Osteoblast (primary cell): ENCODE results near the gene SLC35E4. TPM values are rescaled to one million over a fixed set of nuclear protein-coding genes. Genes with fewer than 3 reads are reported as not detected.

Source experiments
- DNase-seq: peaks from one replicate; pipeline ENCODE4 v3.0.0; 2011; ENCODE audit warnings: low spot score, mixed read lengths; ENCODE audit not compliant: insufficient read length; ENCODE audit errors: missing footprints
- H2AFZ ChIP-seq: 2 replicates; pipeline ENCODE4 v1.6.0; 2011; ENCODE audit warnings: mild to moderate bottlenecking, low read length
- H3K27ac ChIP-seq: 2 replicates; pipeline ENCODE4 v1.5.1; 2011; ENCODE audit warnings: mild to moderate bottlenecking, low read depth, low read length, moderate library complexity
- H3K27me3 ChIP-seq: 2 replicates; pipeline ENCODE4 v1.6.0; 2012; ENCODE audit warnings: mild to moderate bottlenecking, control low read depth, inconsistent platforms, low read length, moderate library complexity; ENCODE audit not compliant: insufficient read depth
- H3K36me3 ChIP-seq: 2 replicates; pipeline ENCODE4 v1.5.1; 2011; ENCODE audit warnings: mild to moderate bottlenecking, low read length, control low read depth, moderate library complexity; ENCODE audit not compliant: insufficient read depth
- H3K4me1 ChIP-seq: 2 replicates; pipeline ENCODE4 v1.5.1; 2011; ENCODE audit warnings: mild to moderate bottlenecking, low read length, control low read depth, moderate library complexity; ENCODE audit not compliant: insufficient read depth
- H3K4me2 ChIP-seq: 2 replicates; pipeline ENCODE4 v1.6.0; 2011; ENCODE audit warnings: mild to moderate bottlenecking, low read length; ENCODE audit not compliant: insufficient read depth
- H3K4me3 ChIP-seq: fragments of 200-600 bp; sonication (generic); 3 replicates; pipeline ENCODE4 v1.5.1; 2012; ENCODE audit warnings: mild to moderate bottlenecking, low read length, inconsistent platforms; ENCODE audit not compliant: insufficient read depth
- H3K79me2 ChIP-seq: 2 replicates; pipeline ENCODE4 v1.6.0; 2012; ENCODE audit warnings: mild to moderate bottlenecking, low read length, control low read depth, inconsistent platforms; ENCODE audit not compliant: insufficient read depth
- H3K9me3 ChIP-seq: 2 replicates; pipeline ENCODE4 v1.5.1; 2011; ENCODE audit warnings: low read depth, low read length, control low read depth
- H4K20me1 ChIP-seq: 2 replicates; pipeline ENCODE4 v1.6.0; 2012; ENCODE audit warnings: mild to moderate bottlenecking, low read length, control low read depth; ENCODE audit not compliant: insufficient read depth
- CTCF ChIP-seq: IDR thresholded peaks from 2 replicates; pipeline ENCODE4 v1.5.1; 2011; ENCODE audit warnings: mild to moderate bottlenecking, low read depth, low read length, moderate library complexity; ENCODE audit errors: extremely low read depth
- total RNA-seq: library from RNA; depleted of rRNA; stranded (reverse); fragments of >200 nt; gene quantifications from 2 replicates; pipeline ENCODE4 v1.2.3, GENCODE V29; 2012

The SLC35E4 gene
- total RNA-seq, 1 donor, result 13.0 TPM

- Histone ChIP-seq H3K27me3 (peaks cover 15% of the 10 kb centered on the region), H3K4me3 (no peak overlapping the region), H3K4me1 (no peaks in the 10 kb centered on the region), H3K9me3 (no peaks in the 10 kb centered on the region), H3K36me3 (no peaks in the 10 kb centered on the region), H3K27ac (no peak overlapping the region), H4K20me1 (no peaks in the 10 kb centered on the region), H2AFZ (no peak overlapping the region), H3K4me2 (no peak overlapping the region), H3K79me2 (no peaks in the 10 kb centered on the region)
- no peak for TF ChIP-seq CTCF
- DNase-seq, result no peak
Measured at GRCh38 chr22:30680991-30681770, 45.6 kb downstream of the SLC35E4 start.

GRCh38 chr22:30681831-30682230 is 46.2 kb downstream of the SLC35E4 start:
- no peaks in the 10 kb centered on the region for H4K20me1 ChIP-seq
- peaks cover 14% of the 10 kb centered on the region for H3K27me3 ChIP-seq
- no peak overlapping the region for H2AFZ ChIP-seq
- H3K4me1 ChIP-seq, result no peaks in the 10 kb centered on the region
- H3K9me3 ChIP-seq, result no peaks in the 10 kb centered on the region
- TF ChIP-seq CTCF, result no peak
- H3K4me2 ChIP-seq, result no peak overlapping the region
- no peaks in the 10 kb centered on the region for H3K36me3 ChIP-seq
- no peak overlapping the region for H3K27ac ChIP-seq
- no peak overlapping the region for H3K4me3 ChIP-seq
- no peaks in the 10 kb centered on the region for H3K79me2 ChIP-seq
- no peak for DNase-seq

DNA sequence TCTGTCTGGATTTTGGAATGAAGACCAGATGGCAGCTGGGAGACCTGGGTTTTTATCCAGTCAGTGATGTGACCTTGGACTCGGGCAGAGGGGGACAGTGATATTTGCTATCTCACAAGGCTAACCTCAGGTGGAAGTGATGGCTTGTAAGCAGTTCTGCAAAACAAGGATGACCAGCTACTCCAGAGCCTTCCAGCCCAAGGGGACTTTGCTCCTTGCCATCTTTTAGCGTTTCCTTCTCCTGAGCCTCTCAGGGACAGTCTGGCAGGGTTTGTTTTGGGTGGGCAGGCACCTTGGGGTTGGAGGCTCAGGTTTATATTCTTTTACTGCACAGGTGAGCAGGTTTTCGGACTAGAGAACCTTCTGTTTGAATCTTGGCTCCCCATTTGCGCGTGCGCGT is 49.6 kb downstream of the SLC35E4 start:
- Histone ChIP-seq H3K27me3 (no peaks in the 10 kb centered on the region), H3K9me3 (no peaks in the 10 kb centered on the region), H3K4me1 (no peaks in the 10 kb centered on the region), H3K4me2 (no peak overlapping the region), H3K4me3 (no peak overlapping the region), H4K20me1 (no peaks in the 10 kb centered on the region), H3K27ac (no peak overlapping the region), H3K36me3 (no peaks in the 10 kb centered on the region), H3K79me2 (no peaks in the 10 kb centered on the region), H2AFZ (no peak overlapping the region)
- no peak for TF ChIP-seq CTCF
- DNase-seq, result no peak

DNA sequence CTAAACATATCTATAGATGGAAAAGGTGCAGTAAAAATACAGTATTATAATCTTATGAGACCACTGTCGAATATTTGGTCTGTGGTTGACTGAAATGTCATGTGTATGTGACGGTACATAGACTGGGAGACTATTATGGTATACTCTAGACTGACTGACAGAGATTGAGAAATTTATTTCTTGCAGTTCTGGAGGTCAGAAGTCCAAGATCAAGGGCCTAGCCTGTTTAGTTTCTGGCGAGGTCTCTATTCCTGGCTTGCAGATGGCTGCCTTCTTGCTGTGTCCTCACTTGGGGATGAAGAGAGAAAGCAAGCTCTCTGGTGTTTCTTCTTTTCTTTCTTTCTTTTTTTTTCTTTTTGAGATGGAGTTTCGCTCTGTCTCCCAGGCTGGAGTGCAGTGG is 51.8 kb downstream of the SLC35E4 start:
- no peak for TF ChIP-seq CTCF
- Histone ChIP-seq H3K27me3 (no peaks in the 10 kb centered on the region), H3K4me2 (no peak overlapping the region), H3K36me3 (no peaks in the 10 kb centered on the region), H3K9me3 (no peaks in the 10 kb centered on the region), H3K79me2 (no peaks in the 10 kb centered on the region), H3K4me1 (no peaks in the 10 kb centered on the region), H4K20me1 (no peaks in the 10 kb centered on the region), H3K4me3 (no peak overlapping the region), H2AFZ (no peak overlapping the region), H3K27ac (no peak overlapping the region)
- DNase-seq, result no peak
